ENCODE results near the gene GYPA.
"Not testable (repeated sequence)": the region's sequence is repeated elsewhere in the genome, so short reads cannot be mapped to it uniquely, and the experiment has no call there.

DNA sequence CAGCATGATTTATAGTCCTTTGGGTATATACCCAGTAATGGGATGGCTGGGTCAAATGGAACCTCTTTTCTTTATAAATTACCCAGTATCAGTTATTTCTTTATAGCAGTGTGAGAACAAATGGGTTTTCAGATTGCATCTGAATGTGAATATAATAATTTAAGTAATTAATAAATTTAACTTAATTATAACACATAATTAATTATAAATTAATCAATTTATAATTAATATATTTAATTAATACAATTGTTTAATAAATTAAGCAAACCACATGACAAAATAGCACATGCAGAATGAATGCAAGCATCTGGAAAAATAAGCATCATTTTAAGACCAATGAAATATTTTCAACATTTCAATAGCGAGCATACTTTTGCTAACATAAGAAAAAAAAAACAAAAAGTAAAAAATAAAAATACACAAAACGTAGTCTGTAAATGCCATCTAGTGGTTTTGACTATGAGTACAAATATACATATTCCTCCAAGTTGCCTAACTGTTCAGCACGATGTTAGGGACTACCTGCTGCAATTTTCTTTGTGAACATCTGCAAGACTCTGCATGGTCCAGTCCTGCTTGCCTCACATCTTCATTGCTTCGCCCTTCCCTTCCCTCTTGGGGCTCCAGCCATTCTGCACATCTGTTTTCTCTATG, 16.4 kb downstream of the GYPA start:
- TF ChIP-seq POLR2A (IDR thresholded peaks at IDR 0.05; ENCODE audit: low read depth); CTCF (IDR thresholded peaks at IDR 0.05); EP300 (IDR thresholded peaks at IDR 0.05): not testable (repeated sequence)

Data from esophagus muscularis mucosa (tissue), 4 donors.